Measurements from ENCODE around the gene YPEL3.

GRCh38 chr16:30113031-30113710 lies 17.2 kb upstream of the YPEL3 start, which contains the start of gene GDPD3:
- TF ChIP-seq POLR2A (IDR thresholded peaks at IDR 0.05) (no peak), CTCF (IDR thresholded peaks at IDR 0.05 in 4 of 5, conservative IDR thresholded peaks at IDR 0.05 in 1 of 5) (no peak)
